GM23338 (cell line): Measurements from ENCODE around the gene EVX2. TPM values are rescaled to one million over a fixed set of nuclear protein-coding genes. Genes with fewer than 3 reads are reported as not detected.
A peak's percentile ranks its signal among the peaks of the same experiment; 100 is the strongest.

Experiments
- ATAC-seq: fragments of 200-7000 bp; cut with Tn5 transposase; 3 replicates; pipeline ENCODE4 v1.9.1; 2020
- DNase-seq: peaks from one replicate; pipeline ENCODE4 v3.0.0-alpha.2; 2015; ENCODE audit warnings: low spot score
- H2AFZ ChIP-seq: fragments of 200-600 bp; sonication (generic); 2 replicates; pipeline ENCODE4 v1.8.0; 2016; ENCODE audit warnings: antibody characterized with exemption, mild to moderate bottlenecking, moderate library complexity
- H3F3A ChIP-seq: fragments of 200-600 bp; sonication (generic); replicated peaks from 2 replicates; pipeline ENCODE4 v1.8.0; 2017; ENCODE audit warnings: antibody characterized with exemption, mixed run types, low read depth
- H3K27ac ChIP-seq: fragments of 200-600 bp; sonication (generic); 2 replicates; pipeline ENCODE4 v1.6.1; 2016; ENCODE audit warnings: low read depth
- H3K27me3 ChIP-seq: fragments of 200-600 bp; sonication (generic); 2 replicates; pipeline ENCODE4 v1.8.0; 2016; ENCODE audit warnings: mild to moderate bottlenecking, mixed run types, moderate library complexity; ENCODE audit not compliant: insufficient read depth
- H3K36me3 ChIP-seq: fragments of 200-600 bp; sonication (generic); 2 replicates; pipeline ENCODE4 v1.8.0; 2016; ENCODE audit warnings: mild to moderate bottlenecking; ENCODE audit not compliant: insufficient read depth
- H3K4me1 ChIP-seq: fragments of 200-600 bp; sonication (generic); 2 replicates; pipeline ENCODE4 v1.8.0; 2016; ENCODE audit warnings: mild to moderate bottlenecking, moderate library complexity; ENCODE audit not compliant: insufficient read depth
- H3K4me2 ChIP-seq: fragments of 200-600 bp; sonication (generic); 2 replicates; pipeline ENCODE4 v1.7.1; 2017; ENCODE audit warnings: mixed run types
- H3K4me3 ChIP-seq: fragments of 200-600 bp; sonication (generic); 2 replicates; pipeline ENCODE4 v1.6.1; 2016; ENCODE audit warnings: mixed run types
- H3K79me2 ChIP-seq: fragments of 200-600 bp; sonication (generic); replicated peaks from 2 replicates; pipeline ENCODE4 v1.8.0; 2017; ENCODE audit warnings: mild to moderate bottlenecking; ENCODE audit not compliant: insufficient read depth
- H3K9me2 ChIP-seq: fragments of 200-600 bp; sonication (generic); 2 replicates; pipeline ENCODE4 v1.8.0; 2017; ENCODE audit not compliant: insufficient read depth
- H4K20me1 ChIP-seq: fragments of 200-600 bp; sonication (generic); replicated peaks from 2 replicates; pipeline ENCODE4 v1.8.0; 2017; ENCODE audit warnings: mild to moderate bottlenecking; ENCODE audit not compliant: insufficient read depth
- H3K27ac Mint-ChIP-seq: 2 replicates; pipeline ENCODE4 v1.8.0; 2020; ENCODE audit warnings: inconsistent platforms, mild to moderate bottlenecking, moderate library complexity, mixed read lengths
- H3K27me3 Mint-ChIP-seq: 3 replicates; pipeline ENCODE4 v1.8.0; 2022; ENCODE audit warnings: low read depth, mild to moderate bottlenecking, moderate library complexity, mixed read lengths, inconsistent platforms; ENCODE audit not compliant: insufficient read depth, poor library complexity
- H3K36me3 Mint-ChIP-seq: 3 replicates; pipeline ENCODE4 v1.8.0; 2021; ENCODE audit warnings: low read depth, mild to moderate bottlenecking, inconsistent platforms, moderate library complexity, mixed read lengths
- H3K4me1 Mint-ChIP-seq: 3 replicates; pipeline ENCODE4 v1.8.0; 2020; ENCODE audit warnings: mild to moderate bottlenecking, inconsistent platforms, mixed read lengths
- H3K4me3 Mint-ChIP-seq: 3 replicates; pipeline ENCODE4 v1.8.0; 2021; ENCODE audit warnings: moderate library complexity, mild to moderate bottlenecking, inconsistent platforms, mixed read lengths
- H3K9me3 Mint-ChIP-seq: 3 replicates; pipeline ENCODE4 v1.8.0; 2020; ENCODE audit warnings: moderate library complexity, mild to moderate bottlenecking, inconsistent platforms, mixed read lengths
- CREB1 ChIP-seq: fragments of 250-450 bp; sonication (Bioruptor Pico); IDR thresholded peaks from 2 replicates; pipeline ENCODE4 v1.5.0; 2020; ENCODE audit warnings: low read depth, mild to moderate bottlenecking, moderate library complexity
- CTCF ChIP-seq, 2 experiments: fragments of 200-600 bp in 1 of 2; sonication (generic) in 1 of 2; conservative IDR thresholded peaks; 2 replicates each; pipeline versions ENCODE4 v1.5.1 to v1.6.1; 2016 to 2017; ENCODE audit warnings: antibody characterized with exemption in 2 of 2, low read depth in 2 of 2, mild to moderate bottlenecking in 2 of 2, moderate library complexity in 1 of 2
- EZH2 ChIP-seq: fragments of 200-600 bp; sonication (generic); IDR thresholded peaks from one replicate; pipeline ENCODE4 v1.8.0; 2017; ENCODE audit warnings: antibody characterized with exemption, mild to moderate bottlenecking, low read depth; ENCODE audit not compliant: unreplicated experiment
- EZH2phosphoT487 ChIP-seq: fragments of 200-600 bp; sonication (generic); IDR thresholded peaks from one replicate; pipeline ENCODE4 v1.8.1; 2018; ENCODE audit warnings: antibody characterized with exemption; ENCODE audit not compliant: unreplicated experiment
- NANOG ChIP-seq: IDR thresholded peaks from 2 replicates; pipeline ENCODE4 v1.6.1; 2016; ENCODE audit warnings: antibody characterized with exemption, borderline replicate concordance
- polyA plus RNA-seq: library from polyadenylated mRNA; unstranded; fragments of >200 nt; fragmentation: Nextera tagmentation; extraction: Ambion mirVana; gene quantifications from 2 replicates; pipeline ENCODE4 v1.2.1, GENCODE V29; 2016
- total RNA-seq: library from RNA; depleted of rRNA; stranded (reverse); fragments of >200 nt; shearing (Covaris generic); gene quantifications from 2 replicates; pipeline ENCODE4 v1.2.3, GENCODE V29; 2014

The EVX2 gene
- total and polyA plus RNA-seq, 2 experiments from 2014 or later = 0.03 TPM; not detected in 1

- Mint-ChIP-seq H3K4me1 (peaks cover 46% of the 10 kb centered on the region), H3K27ac (no peak overlapping the region), H3K27me3 (peaks cover 96% of the 10 kb centered on the region), H3K9me3 (peaks cover 9% of the 10 kb centered on the region; the same call in 2 of the 3 replicates), H3K4me3 (peak overlapping the region; percentile 62; the same call in 1 of the 3 replicates), H3K36me3 (peaks cover 4% of the 10 kb centered on the region; the same call in 1 of the 3 replicates)
- Histone ChIP-seq H3K36me3 (no peaks in the 10 kb centered on the region), H3K9me2 (no peaks in the 10 kb centered on the region), H3F3A (peaks cover 32% of the 10 kb centered on the region), H4K20me1 (peaks cover 45% of the 10 kb centered on the region), H3K4me1 (peaks cover 43% of the 10 kb centered on the region), H2AFZ (no peak overlapping the region), H3K4me3 (peak overlapping the region; percentile 37), H3K27me3 (peaks cover 98% of the 10 kb centered on the region), H3K4me2 (peak overlapping the region; percentile 71), H3K79me2 (no peaks in the 10 kb centered on the region), H3K27ac (no peak overlapping the region)
- ATAC-seq (no peak), DNase-seq (no peak)
- TF ChIP-seq EZH2 (peak; percentile 94), CREB1 (CRISPR knock-in tag) (no peak), NANOG (no peak)
These were observed 2.4 kb downstream of the EVX2 start for GRCh38 chr2:176081376-176081836.

- H3K27me3 Mint-ChIP-seq = peaks cover 96% of the 10 kb centered on the region
These were observed 3.0 kb downstream of the EVX2 start for GRCh38 chr2:176080540-176081375.

GRCh38 chr2:176079831-176080539 lies 3.8 kb downstream of the EVX2 start:
- Histone ChIP-seq H3K27me3 (peaks cover 98% of the 10 kb centered on the region), H3K4me3 (peak overlapping the region; percentile 58), H3K79me2 (no peaks in the 10 kb centered on the region), H3F3A (peaks cover 32% of the 10 kb centered on the region), H3K9me2 (no peaks in the 10 kb centered on the region), H3K36me3 (no peaks in the 10 kb centered on the region), H3K4me1 (peaks cover 33% of the 10 kb centered on the region), H2AFZ (peak overlapping the region; percentile 98), H3K4me2 (peak overlapping the region; percentile 91), H4K20me1 (peaks cover 42% of the 10 kb centered on the region), H3K27ac (no peak overlapping the region)
- ATAC-seq = peak; percentile 71
- H3K4me1 Mint-ChIP-seq = peaks cover 43% of the 10 kb centered on the region
- peak overlapping the region; percentile 68 for H3K4me3 Mint-ChIP-seq
- H3K27ac Mint-ChIP-seq = no peak overlapping the region
- DNase-seq = peak; percentile 86
- peaks cover 9% of the 10 kb centered on the region; the same call in 2 of the 3 replicates for H3K9me3 Mint-ChIP-seq
- H3K36me3 Mint-ChIP-seq = peaks cover 4% of the 10 kb centered on the region; the same call in 1 of the 3 replicates
- H3K27me3 Mint-ChIP-seq = peaks cover 96% of the 10 kb centered on the region
- peak; percentile 88 to 92 for TF ChIP-seq CTCF (conservative IDR thresholded peaks at IDR 0.05; ENCODE audit: low read depth in 2 of 2)

More at GRCh38 chr2:176080540-176081375, 3.0 kb downstream of the EVX2 start:
- Histone ChIP-seq H3K4me3 (peak overlapping the region; percentile 48), H3K9me2 (no peaks in the 10 kb centered on the region), H3K27ac (no peak overlapping the region), H2AFZ (0 out of 2 replicates have a peak overlapping the region, but pooled peaks have one; percentile 69), H3F3A (peaks cover 36% of the 10 kb centered on the region), H3K4me1 (peaks cover 36% of the 10 kb centered on the region), H3K79me2 (no peaks in the 10 kb centered on the region), H3K36me3 (no peaks in the 10 kb centered on the region), H3K4me2 (peak overlapping the region; percentile 71), H4K20me1 (peaks cover 48% of the 10 kb centered on the region), H3K27me3 (peaks cover 98% of the 10 kb centered on the region)
- ATAC-seq (peak; percentile 2; the same call in 2 of the 3 replicates), DNase-seq (peak; percentile 51)
- peaks cover 44% of the 10 kb centered on the region for H3K4me1 Mint-ChIP-seq
- TF ChIP-seq CREB1 (CRISPR knock-in tag) = no peak
- peak; percentile 96 for TF ChIP-seq EZH2phosphoT487
- TF ChIP-seq EZH2 = peak; percentile 95
- peaks cover 4% of the 10 kb centered on the region; the same call in 1 of the 3 replicates for H3K36me3 Mint-ChIP-seq
- peaks cover 9% of the 10 kb centered on the region; the same call in 2 of the 3 replicates for H3K9me3 Mint-ChIP-seq
- peak overlapping the region; percentile 62 for H3K4me3 Mint-ChIP-seq
- no peak overlapping the region for H3K27ac Mint-ChIP-seq
